Nephron progenitor cell (in vitro differentiated cells): ENCODE measurements around the gene NEDD1.
A peak's percentile ranks its signal among the peaks of the same experiment; 100 is the strongest.

Experiments used
- DNase-seq: peaks from one replicate; pipeline ENCODE4 v3.0.0; 2021
- H3K27ac Mint-ChIP-seq: 2 replicates; pipeline ENCODE4 v1.8.0; 2021; ENCODE audit warnings: mild to moderate bottlenecking, moderate library complexity, mixed read lengths
- H3K27me3 Mint-ChIP-seq: 2 replicates; pipeline ENCODE4 v1.8.0; 2021; ENCODE audit warnings: mild to moderate bottlenecking, low read depth, mixed read lengths; ENCODE audit not compliant: poor library complexity
- H3K36me3 Mint-ChIP-seq: 2 replicates; pipeline ENCODE4 v1.8.0; 2021; ENCODE audit warnings: low read depth, mixed read lengths
- H3K4me1 Mint-ChIP-seq: 2 replicates; pipeline ENCODE4 v1.8.0; 2021; ENCODE audit warnings: mixed read lengths
- H3K4me3 Mint-ChIP-seq: 2 replicates; pipeline ENCODE4 v1.8.0; 2021; ENCODE audit warnings: mild to moderate bottlenecking, moderate library complexity, mixed read lengths
- H3K9me3 Mint-ChIP-seq: 2 replicates; pipeline ENCODE4 v1.8.0; 2021; ENCODE audit warnings: mild to moderate bottlenecking, moderate library complexity, mixed read lengths
- CTCF ChIP-seq: fragments of 200-600 bp; sonication (generic); IDR thresholded peaks from 2 replicates; pipeline ENCODE4 v1.5.0; 2021; ENCODE audit warnings: antibody characterized with exemption

Gene NEDD1

GRCh38 chr12:96948782-96949181 is 41.7 kb downstream of the NEDD1 start:
- DNase-seq, result no peak
- Mint-ChIP-seq H3K27ac (no peak overlapping the region), H3K4me3 (no peak overlapping the region), H3K9me3 (no peaks in the 10 kb centered on the region), H3K27me3 (no peaks in the 10 kb centered on the region), H3K36me3 (peaks cover 59% of the 10 kb centered on the region), H3K4me1 (no peaks in the 10 kb centered on the region)
- no peak for TF ChIP-seq CTCF

DNA sequence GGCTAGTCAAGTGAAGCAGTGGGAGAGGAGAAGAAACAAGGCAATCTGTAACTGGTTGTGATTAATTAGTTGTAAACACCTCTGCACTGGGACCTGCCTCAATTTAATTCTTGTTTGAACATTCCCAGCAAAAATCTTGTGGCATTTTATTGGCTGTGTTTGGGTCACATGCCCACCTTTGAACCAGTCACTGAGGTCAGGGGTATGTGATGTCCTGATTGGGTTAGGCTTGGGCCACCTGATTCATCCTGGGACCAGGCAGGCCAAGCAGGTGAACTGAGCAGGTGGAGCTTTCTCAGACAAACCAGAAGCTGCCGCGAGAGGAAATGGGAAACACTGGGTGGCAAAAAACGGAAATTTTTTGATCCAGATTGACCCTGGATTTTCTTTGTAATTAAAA is 72.5 kb downstream of the NEDD1 start:
- Mint-ChIP-seq H3K4me1 (peaks cover 14% of the 10 kb centered on the region), H3K9me3 (no peaks in the 10 kb centered on the region), H3K27me3 (peaks cover 4% of the 10 kb centered on the region), H3K27ac (no peak overlapping the region), H3K36me3 (no peaks in the 10 kb centered on the region), H3K4me3 (no peak overlapping the region)
- no peak for DNase-seq
- TF ChIP-seq CTCF, result no peak

GRCh38 chr12:96980991-96981414 is 73.9 kb downstream of the NEDD1 start:
- no peak for DNase-seq
- Mint-ChIP-seq H3K36me3 (no peaks in the 10 kb centered on the region), H3K27ac (no peak overlapping the region), H3K9me3 (no peaks in the 10 kb centered on the region), H3K4me1 (peaks cover 18% of the 10 kb centered on the region), H3K4me3 (no peak overlapping the region), H3K27me3 (peaks cover 8% of the 10 kb centered on the region)
- TF ChIP-seq CTCF, result no peak

GRCh38 chr12:96981911-96982310 is 74.9 kb downstream of the NEDD1 start:
- H3K27me3 Mint-ChIP-seq, result peaks cover 18% of the 10 kb centered on the region
- peaks cover 27% of the 10 kb centered on the region for H3K4me1 Mint-ChIP-seq
- H3K27ac Mint-ChIP-seq, result no peak overlapping the region
- TF ChIP-seq CTCF, result no peak
- DNase-seq, result no peak
- no peak overlapping the region for H3K4me3 Mint-ChIP-seq
- H3K36me3 Mint-ChIP-seq, result no peaks in the 10 kb centered on the region
- no peaks in the 10 kb centered on the region for H3K9me3 Mint-ChIP-seq

DNA sequence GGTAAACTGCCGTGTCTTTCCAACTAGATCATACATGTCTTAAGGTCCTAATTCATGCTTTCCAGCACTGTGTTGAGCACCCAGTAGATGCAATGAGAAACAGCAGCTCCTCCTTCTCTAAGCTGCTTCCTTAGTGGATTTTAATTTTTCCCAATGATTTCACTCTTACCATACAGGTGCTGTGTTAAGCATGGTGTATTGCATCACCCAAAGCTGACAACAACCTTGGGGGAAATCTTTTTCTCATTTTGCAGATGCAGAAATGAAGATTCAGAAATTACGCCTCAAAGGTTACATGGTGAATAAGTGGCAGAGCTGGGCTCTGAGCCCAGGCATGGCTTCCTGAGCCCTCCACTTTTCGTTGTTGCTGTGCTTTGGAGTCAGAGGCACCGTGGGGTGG is 75.6 kb downstream of the NEDD1 start:
- no peaks in the 10 kb centered on the region for H3K36me3 Mint-ChIP-seq
- TF ChIP-seq CTCF, result no peak
- no peak for DNase-seq
- H3K4me1 Mint-ChIP-seq, result peaks cover 32% of the 10 kb centered on the region
- no peak overlapping the region for H3K4me3 Mint-ChIP-seq
- no peak overlapping the region for H3K27ac Mint-ChIP-seq
- no peaks in the 10 kb centered on the region for H3K9me3 Mint-ChIP-seq
- H3K27me3 Mint-ChIP-seq, result peaks cover 18% of the 10 kb centered on the region

- TF ChIP-seq CTCF, result peak; percentile 73
- DNase-seq, result peak; percentile 56
- no peaks in the 10 kb centered on the region for H3K36me3 Mint-ChIP-seq
- no peaks in the 10 kb centered on the region for H3K9me3 Mint-ChIP-seq
- H3K27me3 Mint-ChIP-seq, result peaks cover 22% of the 10 kb centered on the region
- H3K4me1 Mint-ChIP-seq, result peaks cover 57% of the 10 kb centered on the region
- H3K4me3 Mint-ChIP-seq, result peak overlapping the region; percentile 87
- H3K27ac Mint-ChIP-seq, result no peak overlapping the region
These were observed 78.7 kb downstream of the NEDD1 start for GRCh38 chr12:96985515-96986362.
